ENCODE results near the gene DNAH1. TPM values are rescaled to one million over a fixed set of nuclear protein-coding genes. Genes with fewer than 3 reads are reported as not detected.
A peak's percentile ranks its signal among the peaks of the same experiment; 100 is the strongest.

The DNAH1 gene
- total and polyA plus RNA-seq, 2 of the 13 experiments (the other 11 are each of a cell fraction or from before 2014, with no cell fraction given): 0.64 to 3.5 TPM

DNA sequence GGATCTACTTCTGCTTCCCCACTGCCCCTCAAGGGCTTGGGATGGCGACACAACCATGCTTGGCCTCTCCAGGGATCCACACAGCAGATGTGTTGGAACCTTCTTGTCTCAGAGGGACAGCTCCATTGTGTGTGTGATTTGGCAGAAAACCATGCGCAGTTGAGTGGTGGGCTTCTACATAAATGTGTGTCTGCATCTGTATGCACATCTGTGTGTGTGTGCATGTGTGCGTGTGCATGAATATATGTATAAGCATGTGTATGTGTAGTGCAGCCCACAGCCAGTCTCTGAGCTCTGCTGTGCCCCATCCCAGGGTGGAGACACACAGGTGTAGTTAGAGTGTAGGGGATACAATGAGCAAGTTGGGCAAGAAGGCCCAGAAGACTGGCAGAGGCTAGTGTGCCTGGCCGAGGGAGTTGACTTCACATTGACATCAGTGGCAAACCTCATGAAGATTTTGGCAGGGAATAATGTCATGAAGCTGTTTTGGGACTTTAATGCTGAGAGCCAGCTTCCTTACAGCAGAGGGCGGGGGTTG is 20.4 kb upstream of the DNAH1 start:
- 87% methylated on average over 5 of the region's 5 CpGs for WGBS (ENCODE audit: low lambda C conversion rate)
- CTCF ChIA-PET (ENCODE audit: low intra/inter-chr PET ratio, low total read pairs): no interaction called here
- in situ Hi-C loops (cut with HindIII; ENCODE audit: extremely low pct_ligation_motif_present, low pct_unique_long_range_greater_than_20kb) (no loop called here), intact Hi-C loops (cut with micrococcal nuclease; ENCODE audit: unreplicated experiment) (no loop called here)
- BruUV-seq (replicated peaks): no TSS peak
- peaks cover 15% of the 10 kb centered on the region for H3K79me2 ChIP-seq (ENCODE audit: insufficient read depth, low read length)
- H2AFZ ChIP-seq (ENCODE audit: low read length): no peak overlapping the region
- POLR2A ChIA-PET: interaction anchor here (0.8 to 5.4 kb wide), 4 partner anchors 8 to 18 kb away, joined by 3 to 36 read pairs (median 8); partner anchors contain the start of genes GLYCTK and WDR82
- FAIRE-seq: no peak
- peaks cover 34% of the 10 kb centered on the region for H4K20me1 ChIP-seq (ENCODE audit: insufficient read depth, low read length)
- peak; percentile 33 for TF ChIP-seq RBM22 (optimal IDR thresholded peaks at IDR 0.05; ENCODE audit: low read length)
- no peak for TF ChIP-seq FOXC1 (CRISPR knock-in tag; IDR thresholded peaks at IDR 0.05; ENCODE audit: borderline replicate concordance)
- peak; percentile 23 for TF ChIP-seq POLR2AphosphoS5 (IDR thresholded peaks at IDR 0.05; ENCODE audit: low read depth, low read length)
- TF ChIP-seq POLR2G (IDR thresholded peaks at IDR 0.05; ENCODE audit: low read depth, low read length): 0 out of 2 replicates have a peak, but pooled peaks have one; percentile 39
- TF ChIP-seq, protein P1, sequence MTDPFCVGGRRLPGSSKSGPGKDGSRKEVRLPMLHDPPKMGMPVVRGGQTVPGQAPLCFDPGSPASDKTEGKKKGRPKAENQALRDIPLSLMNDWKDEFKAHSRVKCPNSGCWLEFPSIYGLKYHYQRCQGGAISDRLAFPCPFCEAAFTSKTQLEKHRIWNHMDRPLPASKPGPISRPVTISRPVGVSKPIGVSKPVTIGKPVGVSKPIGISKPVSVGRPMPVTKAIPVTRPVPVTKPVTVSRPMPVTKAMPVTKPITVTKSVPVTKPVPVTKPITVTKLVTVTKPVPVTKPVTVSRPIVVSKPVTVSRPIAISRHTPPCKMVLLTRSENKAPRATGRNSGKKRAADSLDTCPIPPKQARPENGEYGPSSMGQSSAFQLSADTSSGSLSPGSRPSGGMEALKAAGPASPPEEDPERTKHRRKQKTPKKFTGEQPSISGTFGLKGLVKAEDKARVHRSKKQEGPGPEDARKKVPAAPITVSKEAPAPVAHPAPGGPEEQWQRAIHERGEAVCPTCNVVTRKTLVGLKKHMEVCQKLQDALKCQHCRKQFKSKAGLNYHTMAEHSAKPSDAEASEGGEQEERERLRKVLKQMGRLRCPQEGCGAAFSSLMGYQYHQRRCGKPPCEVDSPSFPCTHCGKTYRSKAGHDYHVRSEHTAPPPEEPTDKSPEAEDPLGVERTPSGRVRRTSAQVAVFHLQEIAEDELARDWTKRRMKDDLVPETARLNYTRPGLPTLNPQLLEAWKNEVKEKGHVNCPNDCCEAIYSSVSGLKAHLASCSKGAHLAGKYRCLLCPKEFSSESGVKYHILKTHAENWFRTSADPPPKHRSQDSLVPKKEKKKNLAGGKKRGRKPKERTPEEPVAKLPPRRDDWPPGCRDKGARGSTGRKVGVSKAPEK (CRISPR knock-in tag; IDR thresholded peaks at IDR 0.05; ENCODE audit: borderline replicate concordance): no peak
- TF ChIP-seq, protein P2, sequence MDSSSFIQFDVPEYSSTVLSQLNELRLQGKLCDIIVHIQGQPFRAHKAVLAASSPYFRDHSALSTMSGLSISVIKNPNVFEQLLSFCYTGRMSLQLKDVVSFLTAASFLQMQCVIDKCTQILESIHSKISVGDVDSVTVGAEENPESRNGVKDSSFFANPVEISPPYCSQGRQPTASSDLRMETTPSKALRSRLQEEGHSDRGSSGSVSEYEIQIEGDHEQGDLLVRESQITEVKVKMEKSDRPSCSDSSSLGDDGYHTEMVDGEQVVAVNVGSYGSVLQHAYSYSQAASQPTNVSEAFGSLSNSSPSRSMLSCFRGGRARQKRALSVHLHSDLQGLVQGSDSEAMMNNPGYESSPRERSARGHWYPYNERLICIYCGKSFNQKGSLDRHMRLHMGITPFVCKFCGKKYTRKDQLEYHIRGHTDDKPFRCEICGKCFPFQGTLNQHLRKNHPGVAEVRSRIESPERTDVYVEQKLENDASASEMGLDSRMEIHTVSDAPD (CRISPR knock-in tag; IDR thresholded peaks at IDR 0.05): 0 out of 2 replicates have a peak, but pooled peaks have one; percentile 26
- peak; percentile 40; the same call in 1 of the 2 replicates for TF ChIP-seq BORCS8-MEF2B (CRISPR knock-in tag; IDR thresholded peaks at IDR 0.05)
- no peak for TF ChIP-seq RBFOX2 (IDR thresholded peaks at IDR 0.05; ENCODE audit: low read depth, low read length)
- TF ChIP-seq TOPORS (CRISPR knock-in tag; IDR thresholded peaks at IDR 0.05): 0 out of 2 replicates have a peak, but pooled peaks have one; percentile 40
- TF ChIP-seq MNT (IDR thresholded peaks at IDR 0.05): 0 out of 2 replicates have a peak, but pooled peaks have one; percentile 8
- peak; percentile 50; the same call in 1 of the 2 replicates for TF ChIP-seq SSRP1 (CRISPR knock-in tag; IDR thresholded peaks at IDR 0.05)
- H3K4me3 ChIP-seq (replicated peaks in 1 of 3; ENCODE audit: insufficient read depth in 1 of 3, low read depth in 2 of 3, low read length in 3 of 3): no peak overlapping the region
- H3K27ac ChIP-seq (ENCODE audit: extremely low read length, insufficient read depth, low read length): no peak overlapping the region
- ATAC-seq: no peak
- H3K36me3 ChIP-seq (replicated peaks in 1 of 2; ENCODE audit: control insufficient read depth in 1 of 2, insufficient read depth in 2 of 2, low read length in 2 of 2): peaks cover 11 to 22% of the 10 kb centered on the region in 2 experiments; a peak in 4 of 5 replicates
- H3K4me2 ChIP-seq (ENCODE audit: low read depth, low read length): no peak overlapping the region
- H3K27me3 ChIP-seq (ENCODE audit: control insufficient read depth in 1 of 2, insufficient read depth in 2 of 2, low read length in 2 of 2): no peaks in the 10 kb centered on the region; a peak in 1 of 5 replicates
- H3K9ac ChIP-seq (ENCODE audit: insufficient read depth, low read depth, low read length): no peak overlapping the region
- DNase-seq (ENCODE audit: low spot score): no peak
- peaks cover 58% of the 10 kb centered on the region for H3K4me1 ChIP-seq (ENCODE audit: insufficient read depth, low read length)
- no peaks in the 10 kb centered on the region for H3K9me3 ChIP-seq (ENCODE audit: low read length)
